ENCODE results near the gene MVB12B. TPM values are rescaled to one million over a fixed set of nuclear protein-coding genes. Genes with fewer than 3 reads are reported as not detected.

Gene MVB12B
- total and polyA plus RNA-seq, 2 of the 4 experiments (the other 2 are of a cell fraction) = 2.0 to 4.0 TPM

GRCh38 chr9:126548312-126548711 is 221.7 kb downstream of the MVB12B start:
- 0 out of 2 replicates have a peak, but pooled peaks cover 2% of the 10 kb centered on the region for H3K9me3 ChIP-seq (ENCODE audit: control insufficient read depth, insufficient read depth, low read length)
- WGBS, 2 experiments (ENCODE audit: extremely low coverage in 2 of 2, insufficient read length in 1 of 2) = 63% methylated on average over 5 of the region's 7 CpGs; no CpG with 5 or more reads in 1 of the 2 experiments
- H2AK5ac ChIP-seq (ENCODE audit: low read depth, low read length) = no peak overlapping the region
- CTCF ChIA-PET = no interaction called here
- H2AK9ac ChIP-seq (replicated peaks; ENCODE audit: low read depth, low read length, poor library complexity) = peak overlapping the region; percentile 42
- no peak overlapping the region for H4K91ac ChIP-seq (ENCODE audit: insufficient read depth, low read depth, low read length)
- no peaks in the 10 kb centered on the region for H3K79me1 ChIP-seq (ENCODE audit: low read depth in 1 of 2, low read length in 2 of 2)
- no peak overlapping the region for H3K23ac ChIP-seq (ENCODE audit: low read depth, low read length)
- H2BK20ac ChIP-seq (ENCODE audit: low read depth, low read length) = no peak overlapping the region
- in situ Hi-C loops (cut with MboI; ENCODE audit: low sequenced_read_pairs) = no loop called here
- no peak overlapping the region for H3K18ac ChIP-seq (ENCODE audit: low read depth, low read length)
- H3K4me3 ChIP-seq (ENCODE audit: insufficient read depth, low read depth, low read length) = no peak overlapping the region
- H3K4ac ChIP-seq (ENCODE audit: low read depth, low read length) = no peak overlapping the region
- no peak overlapping the region for H3K14ac ChIP-seq (replicated peaks; ENCODE audit: low read depth, low read length)
- peaks cover 2% of the 10 kb centered on the region; the same call in 1 of the 2 replicates for H4K20me1 ChIP-seq (ENCODE audit: insufficient read depth, low read length)
- POLR2A ChIA-PET (ENCODE audit: unreplicated experiment) = no interaction called here
- H3K9me1 ChIP-seq (ENCODE audit: insufficient read depth, low read length) = no peaks in the 10 kb centered on the region; the same call in 1 of the 2 replicates
- peaks cover 42% of the 10 kb centered on the region for H3K27me3 ChIP-seq (ENCODE audit: control insufficient read depth, insufficient read depth, low read length)
- no peak overlapping the region for H3K27ac ChIP-seq (ENCODE audit: insufficient read depth, low read length)
- dilution Hi-C loops (cut with HindIII; ENCODE audit: low sequenced_read_pairs, unreplicated experiment) = no loop called here
- H3K9ac ChIP-seq (ENCODE audit: low read depth, low read length) = no peak overlapping the region
- H2AFZ ChIP-seq (replicated peaks; ENCODE audit: low read length, poor library complexity) = no peak overlapping the region
- no peaks in the 10 kb centered on the region for H3K4me1 ChIP-seq (ENCODE audit: control insufficient read depth, insufficient read depth, low read length)
- no peak for ATAC-seq (ENCODE audit: low read depth)
- TF ChIP-seq CEBPB (IDR thresholded peaks at IDR 0.05; ENCODE audit: low read depth, low read length) = no peak
- no peak for TF ChIP-seq NFE2L2 (IDR thresholded peaks at IDR 0.05; ENCODE audit: low read depth, low read length)
- no peak for TF ChIP-seq POLR2A (IDR thresholded peaks at IDR 0.05; ENCODE audit: low read depth, low read length)
- TF ChIP-seq SMC3 (IDR thresholded peaks at IDR 0.05; ENCODE audit: low read depth, low read length) = no peak
- no peak for TF ChIP-seq MXI1 (IDR thresholded peaks at IDR 0.05; ENCODE audit: borderline replicate concordance, low read depth, low read length)
- intact Hi-C loops (cut with micrococcal nuclease) = no loop called here
- H4K8ac ChIP-seq (ENCODE audit: low read depth in 2 of 2, low read length in 2 of 2) = no peak overlapping the region
- H2BK5ac ChIP-seq (ENCODE audit: low read depth, low read length, poor library complexity, severe bottlenecking) = no peak overlapping the region
- no peak overlapping the region for H2BK15ac ChIP-seq (ENCODE audit: low read depth, low read length)
- no peak overlapping the region for H3K56ac ChIP-seq (ENCODE audit: extremely low read depth, insufficient read depth, low read length)
- H3K36me3 ChIP-seq (ENCODE audit: control insufficient read depth, insufficient read depth, low read length) = no peaks in the 10 kb centered on the region
- H4K5ac ChIP-seq (ENCODE audit: low read depth, low read length) = no peak overlapping the region
- no peak overlapping the region for H3K4me2 ChIP-seq (ENCODE audit: low read depth, low read length)
- no peak for DNase-seq
- H2BK120ac ChIP-seq (ENCODE audit: low read depth, low read length) = no peak overlapping the region
- BruUV-seq (replicated peaks) = no TSS peak
